GM13976 (cell line): Measurements from ENCODE around the gene MYO19.

Experiments used
- DNase-seq: peaks from one replicate; pipeline ENCODE4 v3.0.0; 2012; ENCODE audit warnings: low spot score
- CTCF ChIP-seq: IDR thresholded peaks from 2 replicates; pipeline ENCODE4 v1.5.1; 2012; ENCODE audit warnings: borderline replicate concordance, mild to moderate bottlenecking; ENCODE audit not compliant: insufficient read depth; ENCODE audit errors: extremely low read depth, missing control alignments, control extremely low read depth
- in situ Hi-C: fragments of 300-500 bp; cut with MboI; formaldehyde crosslinking; loops from one replicate; pipeline ENCODE4 v1.12.0; 2022; ENCODE audit warnings: low sequenced_read_pairs, mixed read lengths, inconsistent platforms; ENCODE audit not compliant: unreplicated experiment

MYO19 gene

GRCh38 chr17:36532435-36532975 is 2.2 kb downstream of the MYO19 start:
- DNase-seq, result no peak
- TF ChIP-seq CTCF, result no peak
- in situ Hi-C loops, result no loop called here

- in situ Hi-C loops, result no loop called here
- DNase-seq, result no peak
- TF ChIP-seq CTCF, result no peak
These were observed 5.5 kb downstream of the MYO19 start for GRCh38 chr17:36529121-36529520.

- no peak for DNase-seq
- in situ Hi-C loops, result no loop called here
- no peak for TF ChIP-seq CTCF
These were observed 6.9 kb downstream of the MYO19 start for GRCh38 chr17:36527621-36528250.

- in situ Hi-C loops, result no loop called here
- TF ChIP-seq CTCF, result no peak
- DNase-seq, result no peak
These were observed 8.8 kb downstream of the MYO19 start for GRCh38 chr17:36525888-36526287.

- no peak for TF ChIP-seq CTCF
- in situ Hi-C loops, result no loop called here
- no peak for DNase-seq
These were observed 9.6 kb downstream of the MYO19 start for GRCh38 chr17:36525113-36525512.

- no peak for DNase-seq
- in situ Hi-C loops, result no loop called here
- no peak for TF ChIP-seq CTCF
These were observed 10.2 kb downstream of the MYO19 start for GRCh38 chr17:36524428-36524876.

GRCh38 chr17:36523113-36523512 is 11.6 kb downstream of the MYO19 start:
- no peak for DNase-seq
- in situ Hi-C loops, result no loop called here
- no peak for TF ChIP-seq CTCF
